Stimulated activated CD4-positive, alpha-beta T cell treated with anti-CD3 and anti-CD28 coated beads, Interleukin-4, amount 100 ng/mL, for 24 hours (primary cell): Measurements from ENCODE around the gene IFI30.
A peak's percentile ranks its signal among the peaks of the same experiment; 100 is the strongest.

ENCODE experiments used
- DNase-seq: peaks from one replicate; pipeline ENCODE4 v3.0.0-alpha.2; 2020

The IFI30 gene

DNA sequence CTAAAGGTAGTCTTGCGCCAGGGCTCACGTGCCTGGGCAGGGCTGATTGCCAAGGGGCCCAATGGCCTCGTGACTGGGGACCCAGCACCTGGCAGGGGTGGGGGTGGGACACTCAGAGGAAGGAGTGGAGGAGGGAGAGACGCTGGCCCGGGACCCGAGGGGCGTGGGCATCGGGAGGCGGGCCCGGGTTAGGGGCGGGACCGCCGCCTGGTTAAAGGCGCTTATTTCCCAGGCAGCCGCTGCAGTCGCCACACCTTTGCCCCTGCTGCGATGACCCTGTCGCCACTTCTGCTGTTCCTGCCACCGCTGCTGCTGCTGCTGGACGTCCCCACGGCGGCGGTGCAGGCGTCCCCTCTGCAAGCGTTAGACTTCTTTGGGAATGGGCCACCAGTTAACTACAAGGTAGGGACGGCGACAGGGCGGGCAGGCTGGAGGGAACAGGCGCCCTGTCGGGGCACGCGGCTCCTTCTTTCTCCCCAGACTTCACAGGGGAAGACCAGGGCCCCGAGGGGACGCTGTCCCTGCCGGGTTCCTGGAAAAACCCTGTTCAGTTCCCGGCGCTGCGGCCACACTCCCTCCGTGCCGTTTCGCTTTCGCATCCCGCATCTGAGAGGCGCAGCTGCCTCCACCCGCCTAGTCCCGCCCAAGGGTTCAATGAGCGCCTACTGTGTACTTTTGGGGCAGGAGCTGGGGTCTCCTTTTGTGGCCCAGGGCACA is at the start of gene IFI30:
IFI30 (plus strand) TSS at position 242 of the 717 bp plus-strand sequence; CDS start at position 271, 29 bp downstream.
- DNase-seq = peak; percentile 65

DNA sequence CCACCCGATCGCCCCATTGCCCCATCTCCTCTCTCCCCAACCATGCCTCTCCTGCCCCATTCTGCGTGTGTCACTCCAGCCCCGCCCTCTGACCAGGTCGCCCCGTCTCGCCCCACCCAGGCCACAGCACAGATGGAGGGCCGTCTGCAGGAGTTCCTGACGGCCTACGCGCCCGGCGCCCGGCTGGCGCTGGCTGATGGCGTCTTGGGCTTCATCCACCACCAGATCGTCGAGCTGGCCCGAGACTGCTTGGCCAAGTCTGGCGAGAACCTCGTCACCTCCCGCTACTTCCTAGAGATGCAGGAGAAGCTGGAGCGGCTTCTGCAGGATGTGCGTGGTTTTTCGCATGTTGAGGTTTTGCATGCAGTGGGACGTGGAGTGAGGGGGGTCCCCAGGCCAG is 49.8 kb upstream of the IFI30 start:
- DNase-seq = no peak

GRCh38 chr19:18126097-18126496 is 47.5 kb upstream of the IFI30 start:
- no peak for DNase-seq

- DNase-seq = no peak
These were observed 45.6 kb upstream of the IFI30 start for GRCh38 chr19:18128044-18128443.

GRCh38 chr19:18128805-18129204 is 44.8 kb upstream of the IFI30 start:
- no peak for DNase-seq

- no peak for DNase-seq
These were observed 42.9 kb upstream of the IFI30 start for GRCh38 chr19:18130523-18131242.

DNA sequence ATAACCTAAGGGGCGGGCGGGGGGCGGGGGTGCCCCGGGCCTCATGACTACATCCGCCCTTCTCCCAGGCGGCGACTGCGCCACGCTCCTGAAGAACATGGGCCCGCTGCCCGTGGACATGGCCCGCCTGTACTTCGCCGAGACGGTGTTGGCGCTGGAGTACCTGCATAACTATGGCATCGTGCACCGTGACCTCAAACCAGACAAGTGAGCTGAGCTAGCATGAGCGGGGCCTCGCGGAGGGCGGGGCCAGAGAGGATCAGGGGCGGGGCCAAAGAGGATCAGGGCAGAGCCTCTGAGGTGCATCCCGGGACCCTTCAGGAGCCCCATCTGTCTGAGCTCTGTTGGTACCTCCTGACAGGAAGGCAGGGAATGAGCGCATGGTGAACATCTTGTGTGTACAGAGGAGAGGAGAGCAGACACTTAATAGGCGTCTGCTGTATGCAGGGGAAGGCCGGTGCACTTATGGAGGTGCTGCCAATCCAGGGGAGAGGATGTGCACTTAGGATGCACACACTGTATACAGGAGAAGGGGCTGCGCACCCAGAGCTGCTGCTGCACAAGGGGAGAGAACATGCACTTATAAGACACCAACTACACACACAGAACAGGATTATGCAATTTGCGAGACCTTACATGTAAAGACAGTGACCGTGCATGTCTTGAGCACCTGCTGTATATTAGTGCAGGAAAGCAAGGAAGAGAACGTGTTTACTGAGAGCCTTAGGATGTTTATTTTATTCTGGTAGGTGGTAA is 41.6 kb upstream of the IFI30 start:
- DNase-seq = no peak

GRCh38 chr19:18135712-18136584 is 37.7 kb upstream of the IFI30 start:
- no peak for DNase-seq

- no peak for DNase-seq
These were observed 36.4 kb upstream of the IFI30 start for GRCh38 chr19:18137242-18137641.

GRCh38 chr19:18137657-18138339 is 35.8 kb upstream of the IFI30 start:
- DNase-seq = no peak

GRCh38 chr19:18140473-18140872 is 33.1 kb upstream of the IFI30 start:
- no peak for DNase-seq

DNA sequence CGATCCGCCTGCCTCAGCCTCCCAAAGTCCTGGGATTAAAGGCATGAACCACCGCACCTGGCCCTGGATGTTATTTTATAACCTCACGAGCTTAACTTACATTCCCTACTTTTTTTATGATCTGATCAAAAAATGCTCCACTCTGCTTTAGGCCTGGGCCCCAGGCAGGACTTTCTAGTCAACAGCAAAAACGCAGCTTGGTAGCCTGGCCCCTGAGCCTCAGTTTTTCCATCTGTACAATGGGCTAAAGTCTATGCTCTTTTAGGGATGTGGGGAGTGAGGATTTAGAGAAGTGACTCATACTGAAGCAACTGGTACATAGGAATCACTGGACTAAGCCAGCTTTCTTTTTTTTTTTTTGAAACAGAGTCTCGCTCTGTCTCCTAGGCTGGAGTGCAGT is 32.6 kb upstream of the IFI30 start:
- DNase-seq = no peak

DNA sequence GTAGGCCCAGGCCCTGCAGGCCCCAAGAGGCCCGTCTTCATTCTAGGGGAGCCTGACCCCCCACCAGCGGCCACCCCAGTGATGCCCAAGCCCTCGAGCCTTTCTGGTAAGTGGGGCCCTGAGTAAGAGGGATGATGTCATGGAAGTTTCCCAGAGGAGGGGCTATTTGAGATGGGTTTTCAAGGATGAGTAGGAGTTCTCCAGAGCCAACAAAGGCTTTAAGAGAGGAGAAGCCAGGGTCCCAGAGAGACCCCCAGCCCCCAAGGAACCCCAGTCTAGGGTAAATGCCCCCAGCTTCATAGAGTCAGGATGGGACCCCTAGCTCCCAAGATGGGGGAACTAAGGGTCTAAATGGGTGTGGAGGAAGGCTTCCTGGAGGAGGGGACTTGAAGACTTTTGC is 29.7 kb upstream of the IFI30 start:
- DNase-seq = no peak

DNA sequence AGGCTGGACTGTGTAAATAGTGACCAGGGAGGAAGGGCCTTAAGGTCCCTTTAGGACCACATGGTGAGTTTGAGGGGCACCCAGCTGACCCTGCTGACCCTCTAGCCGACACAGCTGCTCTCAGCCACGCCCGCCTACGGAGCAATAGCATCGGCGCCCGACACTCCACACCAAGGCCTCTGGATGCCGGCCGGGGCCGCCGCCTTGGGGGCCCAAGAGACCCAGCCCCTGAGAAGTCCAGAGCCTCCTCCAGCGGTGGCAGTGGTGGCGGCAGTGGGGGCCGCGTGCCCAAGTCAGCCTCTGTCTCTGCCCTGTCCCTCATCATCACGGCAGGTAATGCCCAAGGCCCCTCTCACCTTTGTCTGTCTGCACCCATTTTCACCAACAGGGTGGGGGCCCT is 29.3 kb upstream of the IFI30 start:
- no peak for DNase-seq

DNA sequence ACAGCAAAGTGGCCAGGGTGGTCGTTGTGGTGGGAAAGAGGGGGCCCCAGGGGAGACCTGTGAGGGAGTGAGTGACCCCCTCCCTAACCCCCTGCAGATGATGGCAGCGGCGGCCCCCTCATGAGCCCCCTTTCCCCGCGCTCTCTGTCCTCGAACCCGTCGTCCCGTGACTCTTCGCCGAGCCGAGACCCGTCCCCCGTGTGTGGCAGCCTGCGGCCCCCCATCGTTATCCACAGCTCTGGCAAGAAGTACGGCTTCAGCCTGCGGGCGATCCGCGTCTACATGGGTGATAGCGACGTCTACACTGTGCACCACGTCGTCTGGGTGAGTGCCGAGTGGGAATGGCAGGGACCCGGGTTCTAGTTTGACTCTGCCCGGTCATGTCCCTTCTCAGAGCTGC is 28.7 kb upstream of the IFI30 start:
- DNase-seq = no peak

- no peak for DNase-seq
These were observed 28.1 kb upstream of the IFI30 start for GRCh38 chr19:18145391-18145999.

DNA sequence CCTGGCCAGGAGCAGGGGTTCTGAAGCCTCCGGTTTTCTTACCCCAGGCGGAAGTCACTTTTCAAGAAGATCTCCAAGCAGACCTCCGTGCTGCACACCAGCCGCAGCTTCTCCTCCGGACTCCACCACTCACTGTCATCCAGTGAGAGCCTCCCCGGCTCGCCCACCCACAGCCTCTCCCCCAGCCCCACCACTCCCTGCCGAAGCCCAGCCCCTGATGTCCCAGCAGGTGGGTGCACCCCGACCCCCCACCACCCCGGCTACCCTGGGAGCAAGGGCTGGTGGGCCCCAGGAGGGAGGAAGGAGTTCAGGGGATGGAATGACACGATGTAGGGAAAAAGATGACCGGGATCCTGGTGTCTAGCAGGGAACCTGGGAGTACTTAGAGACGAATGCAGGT is 26.2 kb upstream of the IFI30 start:
- no peak for DNase-seq

GRCh38 chr19:18149596-18149975 is 24.0 kb upstream of the IFI30 start:
- DNase-seq = no peak

DNA sequence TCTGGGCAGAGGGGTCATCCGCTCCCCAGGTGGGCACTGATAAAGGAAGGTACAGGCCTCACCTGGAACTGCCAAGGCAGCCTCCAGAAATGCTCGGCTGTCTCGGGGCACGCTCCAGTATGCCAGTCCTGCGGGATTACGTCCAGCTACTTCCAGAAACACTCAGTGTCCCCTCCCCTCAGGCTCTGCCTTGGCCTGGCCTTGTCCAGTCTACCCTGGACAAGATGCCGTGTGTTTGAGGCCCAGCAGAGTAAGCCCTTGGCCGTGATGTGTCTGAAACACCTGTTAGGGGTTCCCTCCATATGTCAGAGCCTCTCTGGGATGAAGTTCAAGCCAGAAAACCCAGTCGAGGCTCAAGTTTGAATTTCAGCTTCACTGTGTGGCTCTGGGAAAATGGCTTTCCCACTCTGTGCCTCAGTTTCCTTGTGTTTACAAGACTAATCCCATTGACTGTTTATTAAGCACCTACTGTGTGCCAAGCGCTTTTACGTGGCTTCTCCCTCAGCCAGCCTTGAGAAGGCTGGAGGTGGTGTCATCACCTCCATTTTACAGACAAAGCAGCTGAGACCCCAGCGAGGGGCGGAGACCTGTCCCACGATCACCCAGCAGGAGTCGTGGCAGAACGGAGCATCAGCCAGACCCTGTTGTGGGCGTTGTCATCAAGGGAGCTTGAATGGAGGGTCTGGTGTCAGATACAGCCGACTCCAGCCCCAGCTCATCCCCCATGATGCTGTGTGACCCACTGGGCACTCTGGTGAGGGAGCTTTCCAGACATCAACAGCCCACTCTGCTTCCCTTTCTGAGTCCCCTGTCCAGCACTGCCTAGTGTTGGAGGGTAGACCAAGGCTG is 22.6 kb upstream of the IFI30 start:
- no peak for DNase-seq

DNA sequence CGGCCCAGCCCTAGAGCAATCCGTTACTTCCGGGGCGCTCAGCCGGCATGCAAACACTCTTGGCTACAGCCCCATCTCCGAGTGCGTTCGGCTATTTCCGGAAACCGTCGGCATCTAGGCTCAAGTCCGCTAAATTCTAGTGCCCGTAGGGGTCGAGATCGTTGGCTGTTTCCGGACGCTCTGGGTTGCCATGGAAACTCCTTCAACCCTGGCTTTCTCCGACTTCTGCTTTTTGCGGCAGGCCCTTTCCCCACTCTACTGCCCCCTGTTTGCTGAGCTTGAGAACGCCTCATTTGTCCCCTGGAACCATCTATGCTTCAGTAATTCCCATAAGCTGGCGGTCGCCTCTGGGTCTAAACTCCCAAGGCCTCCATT is 21.2 kb upstream of the IFI30 start:
- peak; percentile 98 for DNase-seq
